ENCODE measurements around the gene STAC3. TPM values are rescaled to one million over a fixed set of nuclear protein-coding genes. Genes with fewer than 3 reads are reported as not detected.
A peak's percentile ranks its signal among the peaks of the same experiment; 100 is the strongest.

STAC3 gene
- total RNA-seq, 4 donors from 2014 or later: 459 to 1,596 (median 855) TPM

- no peak for ATAC-seq
- in situ Hi-C loops (cut with MboI; ENCODE audit: low sequenced_read_pairs in 4 of 4) (no loop called here), intact Hi-C loops (cut with DNase I; ENCODE audit: low total_unique reads) (no loop called here)
- no peak for TF ChIP-seq POLR2A (IDR thresholded peaks at IDR 0.05)
- TF ChIP-seq CTCF (IDR thresholded peaks at IDR 0.05 in 4 of 5, conservative IDR thresholded peaks at IDR 0.05 in 1 of 5): no peak
- Histone ChIP-seq H3K27me3 (peaks cover 19 to 21% (median 20%) of the 10 kb centered on the region in 3 donors), H3K4me1 (peaks cover 29 to 46% of the 10 kb centered on the region in 2 donors), H3K36me3 (peaks cover 0 to 9% of the 10 kb centered on the region in 2 donors), H3K9me3 (no peaks in the 10 kb centered on the region), H3K27ac (peak overlapping the region in 2 of 4 donors; percentile 68 to 82), H3K4me3 (peak overlapping the region; percentile 47 to 69 (median 60))
- DNase-seq: no peak
These were observed 12.8 kb downstream of the STAC3 start for GRCh38 chr12:57237932-57238853.

- DNase-seq: no peak
- in situ Hi-C loops (cut with MboI; ENCODE audit: low sequenced_read_pairs in 4 of 4): no loop called here
- Histone ChIP-seq H3K4me1 (peaks cover 23 to 40% of the 10 kb centered on the region in 2 donors), H3K36me3 (peaks cover 0 to 15% of the 10 kb centered on the region in 2 donors), H3K9me3 (no peaks in the 10 kb centered on the region), H3K27me3 (peaks cover 17 to 21% (median 19%) of the 10 kb centered on the region in 3 donors), H3K4me3 (peak overlapping the region in 1 of 4 donors; percentile 69), H3K27ac (peak overlapping the region in 2 of 4 donors; percentile 68 to 82)
- intact Hi-C loops (cut with DNase I; ENCODE audit: low total_unique reads): no loop called here
- no peak for TF ChIP-seq CTCF (IDR thresholded peaks at IDR 0.05 in 4 of 5, conservative IDR thresholded peaks at IDR 0.05 in 1 of 5)
- TF ChIP-seq POLR2A (IDR thresholded peaks at IDR 0.05): no peak
- no peak for ATAC-seq
These were observed 13.4 kb downstream of the STAC3 start for GRCh38 chr12:57237596-57237931.

GRCh38 chr12:57236925-57237595 lies 13.9 kb downstream of the STAC3 start:
- Histone ChIP-seq H3K9me3 (no peaks in the 10 kb centered on the region), H3K36me3 (peaks cover 0 to 18% of the 10 kb centered on the region in 2 donors), H3K4me1 (peaks cover 20 to 35% of the 10 kb centered on the region in 2 donors), H3K27me3 (peaks cover 17 to 21% (median 19%) of the 10 kb centered on the region in 3 donors), H3K27ac (peak overlapping the region; percentile 41 to 82 (median 55)), H3K4me3 (peak overlapping the region; percentile 6 to 43 (median 22))
- in situ Hi-C loops (cut with MboI; ENCODE audit: low sequenced_read_pairs in 4 of 4): no loop called here
- intact Hi-C loops (cut with DNase I; ENCODE audit: low total_unique reads): no loop called here
- no peak for DNase-seq
- TF ChIP-seq POLR2A (IDR thresholded peaks at IDR 0.05) (no peak), CTCF (IDR thresholded peaks at IDR 0.05 in 4 of 5, conservative IDR thresholded peaks at IDR 0.05 in 1 of 5) (no peak)
- ATAC-seq: no peak

GRCh38 chr12:57236201-57236924 lies 14.6 kb downstream of the STAC3 start:
- peaks cover 15 to 28% of the 10 kb centered on the region in 2 donors for H3K4me1 ChIP-seq
- no peak for TF ChIP-seq POLR2A (IDR thresholded peaks at IDR 0.05)
- TF ChIP-seq CTCF (IDR thresholded peaks at IDR 0.05 in 4 of 5, conservative IDR thresholded peaks at IDR 0.05 in 1 of 5): no peak
- peak overlapping the region; percentile 41 to 68 (median 60) for H3K27ac ChIP-seq
- peaks cover 0 to 18% of the 10 kb centered on the region in 2 donors for H3K36me3 ChIP-seq
- intact Hi-C loops (cut with DNase I; ENCODE audit: low total_unique reads) (no loop called here), in situ Hi-C loops (cut with MboI; ENCODE audit: low sequenced_read_pairs in 4 of 4) (no loop called here)
- no peak for ATAC-seq
- no peaks in the 10 kb centered on the region for H3K9me3 ChIP-seq
- peaks cover 17 to 21% (median 19%) of the 10 kb centered on the region in 3 donors for H3K27me3 ChIP-seq
- H3K4me3 ChIP-seq: peak overlapping the region; percentile 6 to 43 (median 22)
- DNase-seq: no peak
